Lower lobe of right lung (tissue), 2 donors: ENCODE measurements around the gene TMEM200B. TPM values are rescaled to one million over a fixed set of nuclear protein-coding genes. Genes with fewer than 3 reads are reported as not detected.
"Not testable (repeated sequence)": the region's sequence is repeated elsewhere in the genome, so short reads cannot be mapped to it uniquely, and the experiment has no call there.

Experiments used
- ATAC-seq, 2 donors: fragments of 200-7000 bp; cut with Tn5 transposase; one replicate each; pipeline ENCODE4 v1.9.1; 2020 to 2022; ENCODE audit warnings: mild to moderate bottlenecking in 2 of 2, moderate library complexity in 2 of 2
- DNase-seq: peaks from one replicate; pipeline ENCODE4 v3.0.0-alpha.2; 2020
- H3K27ac ChIP-seq: fragments of 200-600 bp; one replicate; pipeline ENCODE4 v1.8.0; 2022
- H3K27me3 ChIP-seq: fragments of 200-600 bp; one replicate; pipeline ENCODE4 v1.8.0; 2022; ENCODE audit warnings: low read depth
- H3K36me3 ChIP-seq: fragments of 200-600 bp; one replicate; pipeline ENCODE4 v1.8.0; 2022; ENCODE audit warnings: mild to moderate bottlenecking
- H3K4me1 ChIP-seq: fragments of 200-600 bp; one replicate; pipeline ENCODE4 v1.8.0; 2022
- H3K4me3 ChIP-seq: fragments of 200-600 bp; one replicate; pipeline ENCODE4 v1.8.0; 2022; ENCODE audit warnings: mild to moderate bottlenecking
- H3K9me3 ChIP-seq: fragments of 200-600 bp; one replicate; pipeline ENCODE4 v1.8.0; 2022
- CTCF ChIP-seq: fragments of 200-600 bp; IDR thresholded peaks from one replicate; pipeline ENCODE4 v1.8.0; 2022; ENCODE audit warnings: antibody characterized with exemption, mild to moderate bottlenecking
- intact Hi-C: fragments of 100-400 bp; cut with DNase I; formaldehyde crosslinking; loops from one replicate; pipeline ENCODE4 v1.11.0; 2022
- total RNA-seq: library from RNA; stranded (reverse); fragmentation: NEBNext Ultra II Directional; extraction: Animal tissue kit (Norgen Biotek cat#: 25700); gene quantifications from one replicate; pipeline ENCODE4 v1.2.1, GENCODE V29; 2021
- donor health status: DM: no; HTN: yes; CAD: no; lungs with severe emphysema.

TMEM200B gene
- total RNA-seq, 1 donor from 2014 or later: 4.3 TPM

GRCh38 chr1:29117381-29117780, 6.3 kb downstream of the TMEM200B start:
- ATAC-seq (no peak), DNase-seq (no peak)
- intact Hi-C loops: no loop called here
- Histone ChIP-seq H3K4me1 (peaks cover 7% of the 10 kb centered on the region), H3K4me3 (no peak overlapping the region), H3K36me3 (peaks cover 55% of the 10 kb centered on the region), H3K9me3 (no peaks in the 10 kb centered on the region), H3K27me3 (peaks cover 18% of the 10 kb centered on the region), H3K27ac (no peak overlapping the region)
- TF ChIP-seq CTCF: no peak

GRCh38 chr1:29114654-29115053, 9.0 kb downstream of the TMEM200B start:
- Histone ChIP-seq H3K9me3 (no peaks in the 10 kb centered on the region), H3K4me3 (no peak overlapping the region), H3K36me3 (peaks cover 71% of the 10 kb centered on the region), H3K27ac (no peak overlapping the region), H3K4me1 (no peaks in the 10 kb centered on the region), H3K27me3 (no peaks in the 10 kb centered on the region)
- ATAC-seq (no peak), DNase-seq (no peak)
- intact Hi-C loops: no loop called here
- no peak for TF ChIP-seq CTCF

GRCh38 chr1:29113413-29114117, 10.1 kb downstream of the TMEM200B start:
- ATAC-seq (peak in 1 of 2 donors; percentile 34), DNase-seq (no peak)
- H3K9me3 ChIP-seq: no peaks in the 10 kb centered on the region
- peaks cover 72% of the 10 kb centered on the region for H3K36me3 ChIP-seq
- no peaks in the 10 kb centered on the region for H3K27me3 ChIP-seq
- no peak overlapping the region for H3K27ac ChIP-seq
- no peak overlapping the region for H3K4me3 ChIP-seq
- intact Hi-C loops: no loop called here
- H3K4me1 ChIP-seq: no peaks in the 10 kb centered on the region
- no peak for TF ChIP-seq CTCF

- Histone ChIP-seq H3K4me3 (no peak overlapping the region), H3K27ac (no peak overlapping the region), H3K27me3 (no peaks in the 10 kb centered on the region), H3K4me1 (no peaks in the 10 kb centered on the region), H3K36me3 (peaks cover 74% of the 10 kb centered on the region), H3K9me3 (no peaks in the 10 kb centered on the region)
- no peak for ATAC-seq
- TF ChIP-seq CTCF: no peak
- intact Hi-C loops: no loop called here
- no peak for DNase-seq
These were observed 10.8 kb downstream of the TMEM200B start for GRCh38 chr1:29112705-29113412.

- intact Hi-C loops: not testable (repeated sequence)
These were observed 15.7 kb downstream of the TMEM200B start for GRCh38 chr1:29108041-29108440.

GRCh38 chr1:29105822-29106221, 17.9 kb downstream of the TMEM200B start:
- H3K27me3 ChIP-seq: no peaks in the 10 kb centered on the region
- H3K9me3 ChIP-seq: no peaks in the 10 kb centered on the region
- DNase-seq (no peak), ATAC-seq (no peak)
- intact Hi-C loops: no loop called here
- no peak overlapping the region for H3K27ac ChIP-seq
- H3K4me1 ChIP-seq: no peaks in the 10 kb centered on the region
- H3K4me3 ChIP-seq: no peak overlapping the region
- no peak for TF ChIP-seq CTCF
- peaks cover 36% of the 10 kb centered on the region for H3K36me3 ChIP-seq

More at GRCh38 chr1:29108041-29108440, 15.7 kb downstream of the TMEM200B start:
- ATAC-seq, H3K4me3 ChIP-seq, H3K4me1 ChIP-seq, DNase-seq, H3K9me3 ChIP-seq, H3K27ac ChIP-seq, H3K27me3 ChIP-seq: not testable (repeated sequence)
- H3K36me3 ChIP-seq: peaks cover 34% of the 10 kb centered on the region
